Measurements from ENCODE around the gene PTCD3.

DNA sequence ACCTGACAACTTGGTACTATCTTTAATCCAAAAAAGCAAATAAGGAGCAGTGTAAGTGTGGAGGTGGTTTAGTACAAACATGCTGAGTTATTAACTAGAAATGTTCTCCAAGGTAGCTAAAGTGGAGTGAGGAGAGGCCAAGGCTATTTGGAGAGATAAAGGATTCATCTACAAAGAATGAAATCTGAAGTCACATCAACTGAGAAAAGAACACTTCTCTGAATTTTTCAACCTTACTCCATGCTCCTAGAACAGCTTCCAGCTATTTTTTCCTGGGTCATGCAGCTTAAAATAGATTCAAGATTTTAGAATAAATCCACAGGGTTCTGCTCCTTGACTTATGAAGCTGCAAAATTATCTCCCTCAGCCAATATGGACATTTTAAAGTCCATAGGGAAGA lies 70.6 kb downstream of the PTCD3 start:
- TF ChIP-seq EZH2phosphoT487 (conservative IDR thresholded peaks at IDR 0.05; ENCODE audit: low read length), result no peak
- TF ChIP-seq, protein P1, sequence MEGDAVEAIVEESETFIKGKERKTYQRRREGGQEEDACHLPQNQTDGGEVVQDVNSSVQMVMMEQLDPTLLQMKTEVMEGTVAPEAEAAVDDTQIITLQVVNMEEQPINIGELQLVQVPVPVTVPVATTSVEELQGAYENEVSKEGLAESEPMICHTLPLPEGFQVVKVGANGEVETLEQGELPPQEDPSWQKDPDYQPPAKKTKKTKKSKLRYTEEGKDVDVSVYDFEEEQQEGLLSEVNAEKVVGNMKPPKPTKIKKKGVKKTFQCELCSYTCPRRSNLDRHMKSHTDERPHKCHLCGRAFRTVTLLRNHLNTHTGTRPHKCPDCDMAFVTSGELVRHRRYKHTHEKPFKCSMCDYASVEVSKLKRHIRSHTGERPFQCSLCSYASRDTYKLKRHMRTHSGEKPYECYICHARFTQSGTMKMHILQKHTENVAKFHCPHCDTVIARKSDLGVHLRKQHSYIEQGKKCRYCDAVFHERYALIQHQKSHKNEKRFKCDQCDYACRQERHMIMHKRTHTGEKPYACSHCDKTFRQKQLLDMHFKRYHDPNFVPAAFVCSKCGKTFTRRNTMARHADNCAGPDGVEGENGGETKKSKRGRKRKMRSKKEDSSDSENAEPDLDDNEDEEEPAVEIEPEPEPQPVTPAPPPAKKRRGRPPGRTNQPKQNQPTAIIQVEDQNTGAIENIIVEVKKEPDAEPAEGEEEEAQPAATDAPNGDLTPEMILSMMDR (IDR thresholded peaks at IDR 0.05; ENCODE audit: insufficient read depth, low read length, poor library complexity, severe bottlenecking), result no peak

Data from SU-DHL-6 (cell line).